Measurements from ENCODE around the gene SLC9B2.

- TF ChIP-seq, protein P1, sequence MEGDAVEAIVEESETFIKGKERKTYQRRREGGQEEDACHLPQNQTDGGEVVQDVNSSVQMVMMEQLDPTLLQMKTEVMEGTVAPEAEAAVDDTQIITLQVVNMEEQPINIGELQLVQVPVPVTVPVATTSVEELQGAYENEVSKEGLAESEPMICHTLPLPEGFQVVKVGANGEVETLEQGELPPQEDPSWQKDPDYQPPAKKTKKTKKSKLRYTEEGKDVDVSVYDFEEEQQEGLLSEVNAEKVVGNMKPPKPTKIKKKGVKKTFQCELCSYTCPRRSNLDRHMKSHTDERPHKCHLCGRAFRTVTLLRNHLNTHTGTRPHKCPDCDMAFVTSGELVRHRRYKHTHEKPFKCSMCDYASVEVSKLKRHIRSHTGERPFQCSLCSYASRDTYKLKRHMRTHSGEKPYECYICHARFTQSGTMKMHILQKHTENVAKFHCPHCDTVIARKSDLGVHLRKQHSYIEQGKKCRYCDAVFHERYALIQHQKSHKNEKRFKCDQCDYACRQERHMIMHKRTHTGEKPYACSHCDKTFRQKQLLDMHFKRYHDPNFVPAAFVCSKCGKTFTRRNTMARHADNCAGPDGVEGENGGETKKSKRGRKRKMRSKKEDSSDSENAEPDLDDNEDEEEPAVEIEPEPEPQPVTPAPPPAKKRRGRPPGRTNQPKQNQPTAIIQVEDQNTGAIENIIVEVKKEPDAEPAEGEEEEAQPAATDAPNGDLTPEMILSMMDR (conservative IDR thresholded peaks at IDR 0.05) = no peak
- TF ChIP-seq EZH2 (IDR thresholded peaks at IDR 0.05; ENCODE audit: low read depth) = no peak
Measured at GRCh38 chr4:103024996-103025395, 51.6 kb downstream of the SLC9B2 start.

Data from PC-9 (cell line).